Measurements from ENCODE around the gene PTGES3.
A peak's percentile ranks its signal among the peaks of the same experiment; 100 is the strongest.

GRCh38 chr12:56676851-56677580 lies 11.1 kb downstream of the PTGES3 start:
- TF ChIP-seq POLR2AphosphoS2 (conservative IDR thresholded peaks at IDR 0.05; ENCODE audit: low read length) (0 out of 2 replicates have a peak, but pooled peaks have one; percentile 73), NR3C1 (IDR thresholded peaks at IDR 0.05) (no peak), RAD21 (conservative IDR thresholded peaks at IDR 0.05 in 1 of 2, IDR thresholded peaks at IDR 0.05 in 1 of 2) (no peak), ZFP36 (IDR thresholded peaks at IDR 0.05; ENCODE audit: borderline replicate concordance, partially characterized antibody) (no peak), POLR2A (IDR thresholded peaks at IDR 0.05; ENCODE audit: low read length) (no peak), HEYL (CRISPR knock-in tag; IDR thresholded peaks at IDR 0.05) (no peak), REST (IDR thresholded peaks at IDR 0.05) (no peak), ESRRA (IDR thresholded peaks at IDR 0.05; ENCODE audit: borderline replicate concordance, low read length) (no peak)
- TF ChIP-seq, protein P1, sequence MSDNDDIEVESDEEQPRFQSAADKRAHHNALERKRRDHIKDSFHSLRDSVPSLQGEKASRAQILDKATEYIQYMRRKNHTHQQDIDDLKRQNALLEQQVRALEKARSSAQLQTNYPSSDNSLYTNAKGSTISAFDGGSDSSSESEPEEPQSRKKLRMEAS (IDR thresholded peaks at IDR 0.05), result no peak
- TF ChIP-seq, protein P2, sequence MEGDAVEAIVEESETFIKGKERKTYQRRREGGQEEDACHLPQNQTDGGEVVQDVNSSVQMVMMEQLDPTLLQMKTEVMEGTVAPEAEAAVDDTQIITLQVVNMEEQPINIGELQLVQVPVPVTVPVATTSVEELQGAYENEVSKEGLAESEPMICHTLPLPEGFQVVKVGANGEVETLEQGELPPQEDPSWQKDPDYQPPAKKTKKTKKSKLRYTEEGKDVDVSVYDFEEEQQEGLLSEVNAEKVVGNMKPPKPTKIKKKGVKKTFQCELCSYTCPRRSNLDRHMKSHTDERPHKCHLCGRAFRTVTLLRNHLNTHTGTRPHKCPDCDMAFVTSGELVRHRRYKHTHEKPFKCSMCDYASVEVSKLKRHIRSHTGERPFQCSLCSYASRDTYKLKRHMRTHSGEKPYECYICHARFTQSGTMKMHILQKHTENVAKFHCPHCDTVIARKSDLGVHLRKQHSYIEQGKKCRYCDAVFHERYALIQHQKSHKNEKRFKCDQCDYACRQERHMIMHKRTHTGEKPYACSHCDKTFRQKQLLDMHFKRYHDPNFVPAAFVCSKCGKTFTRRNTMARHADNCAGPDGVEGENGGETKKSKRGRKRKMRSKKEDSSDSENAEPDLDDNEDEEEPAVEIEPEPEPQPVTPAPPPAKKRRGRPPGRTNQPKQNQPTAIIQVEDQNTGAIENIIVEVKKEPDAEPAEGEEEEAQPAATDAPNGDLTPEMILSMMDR (IDR thresholded peaks at IDR 0.05), result no peak

Data from A549 (cell line).